GM19099 (cell line): ENCODE results near the gene CADM2.

Experiments used
- POLR2A ChIP-seq: IDR thresholded peaks from 3 replicates; pipeline ENCODE4 v1.6.1; 2011; ENCODE audit warnings: low read depth; ENCODE audit not compliant: insufficient read length; ENCODE audit errors: extremely low read depth

CADM2 gene

GRCh38 chr3:85790445-85791030 is 831.7 kb downstream of the CADM2 start:
- TF ChIP-seq POLR2A: no peak

GRCh38 chr3:85796140-85796539 is 837.4 kb downstream of the CADM2 start:
- TF ChIP-seq POLR2A: no peak

- TF ChIP-seq POLR2A: no peak
Observed at GRCh38 chr3:85800676-85801075, 841.9 kb downstream of the CADM2 start.

GRCh38 chr3:85801955-85802354 is 843.2 kb downstream of the CADM2 start:
- TF ChIP-seq POLR2A: no peak

GRCh38 chr3:85808755-85809154 is 850.0 kb downstream of the CADM2 start:
- no peak for TF ChIP-seq POLR2A

- no peak for TF ChIP-seq POLR2A
Observed at GRCh38 chr3:85821130-85821756, 862.5 kb downstream of the CADM2 start.

- no peak for TF ChIP-seq POLR2A
Observed at GRCh38 chr3:85835857-85836440, 877.2 kb downstream of the CADM2 start.

GRCh38 chr3:85837402-85837801 is 878.6 kb downstream of the CADM2 start:
- TF ChIP-seq POLR2A: no peak

- TF ChIP-seq POLR2A: no peak
Observed at GRCh38 chr3:85838921-85839320, 880.1 kb downstream of the CADM2 start.

- no peak for TF ChIP-seq POLR2A
Observed at GRCh38 chr3:85842081-85842480, 883.3 kb downstream of the CADM2 start.

- TF ChIP-seq POLR2A: no peak
Observed at GRCh38 chr3:85846940-85847339, 888.2 kb downstream of the CADM2 start.

GRCh38 chr3:85851071-85851470 is 892.3 kb downstream of the CADM2 start:
- TF ChIP-seq POLR2A: no peak

GRCh38 chr3:85853805-85854204 is 895.0 kb downstream of the CADM2 start:
- TF ChIP-seq POLR2A: no peak

- TF ChIP-seq POLR2A: no peak
Observed at GRCh38 chr3:85862893-85863455, 904.2 kb downstream of the CADM2 start.

GRCh38 chr3:85864896-85865295 is 906.1 kb downstream of the CADM2 start:
- TF ChIP-seq POLR2A: no peak

GRCh38 chr3:85867072-85867471 is 908.3 kb downstream of the CADM2 start:
- no peak for TF ChIP-seq POLR2A
